Neural crest cell (in vitro differentiated cells): ENCODE data around the gene STK11. TPM values are rescaled to one million over a fixed set of nuclear protein-coding genes. Genes with fewer than 3 reads are reported as not detected.

Experiments
- DNase-seq: peaks from one replicate; pipeline ENCODE4 v3.0.0; 2021; ENCODE audit warnings: low read depth, mixed read lengths, low spot score
- H3K27ac Mint-ChIP-seq: one replicate; pipeline ENCODE4 v1.8.0; 2021; ENCODE audit warnings: mild to moderate bottlenecking, mixed read lengths; ENCODE audit not compliant: unreplicated experiment
- H3K27me3 Mint-ChIP-seq: 2 replicates; pipeline ENCODE4 v1.8.0; 2021; ENCODE audit warnings: low read depth, mild to moderate bottlenecking, mixed read lengths
- H3K36me3 Mint-ChIP-seq: 2 replicates; pipeline ENCODE4 v1.8.0; 2021; ENCODE audit warnings: low read depth, mild to moderate bottlenecking, mixed read lengths
- H3K4me1 Mint-ChIP-seq: 2 replicates; pipeline ENCODE4 v1.8.0; 2021; ENCODE audit warnings: mixed read lengths
- H3K4me3 Mint-ChIP-seq: one replicate; pipeline ENCODE4 v1.8.0; 2021; ENCODE audit warnings: mild to moderate bottlenecking, mixed read lengths
- H3K9me3 Mint-ChIP-seq: 2 replicates; pipeline ENCODE4 v1.8.0; 2021; ENCODE audit warnings: mixed read lengths
- total RNA-seq: library from RNA; stranded (reverse); gene quantifications from 2 replicates; pipeline ENCODE4 v1.2.1, GENCODE V29; 2021
- TF ChIP-seq, protein P1 (sequence below): fragments of 200-600 bp; sonication (generic); conservative IDR thresholded peaks from 2 replicates; pipeline ENCODE4 v1.5.0; 2021; ENCODE audit warnings: antibody characterized with exemption, mild to moderate bottlenecking

The STK11 gene
- total RNA-seq, 1 donor from 2014 or later: 60.2 TPM

DNA sequence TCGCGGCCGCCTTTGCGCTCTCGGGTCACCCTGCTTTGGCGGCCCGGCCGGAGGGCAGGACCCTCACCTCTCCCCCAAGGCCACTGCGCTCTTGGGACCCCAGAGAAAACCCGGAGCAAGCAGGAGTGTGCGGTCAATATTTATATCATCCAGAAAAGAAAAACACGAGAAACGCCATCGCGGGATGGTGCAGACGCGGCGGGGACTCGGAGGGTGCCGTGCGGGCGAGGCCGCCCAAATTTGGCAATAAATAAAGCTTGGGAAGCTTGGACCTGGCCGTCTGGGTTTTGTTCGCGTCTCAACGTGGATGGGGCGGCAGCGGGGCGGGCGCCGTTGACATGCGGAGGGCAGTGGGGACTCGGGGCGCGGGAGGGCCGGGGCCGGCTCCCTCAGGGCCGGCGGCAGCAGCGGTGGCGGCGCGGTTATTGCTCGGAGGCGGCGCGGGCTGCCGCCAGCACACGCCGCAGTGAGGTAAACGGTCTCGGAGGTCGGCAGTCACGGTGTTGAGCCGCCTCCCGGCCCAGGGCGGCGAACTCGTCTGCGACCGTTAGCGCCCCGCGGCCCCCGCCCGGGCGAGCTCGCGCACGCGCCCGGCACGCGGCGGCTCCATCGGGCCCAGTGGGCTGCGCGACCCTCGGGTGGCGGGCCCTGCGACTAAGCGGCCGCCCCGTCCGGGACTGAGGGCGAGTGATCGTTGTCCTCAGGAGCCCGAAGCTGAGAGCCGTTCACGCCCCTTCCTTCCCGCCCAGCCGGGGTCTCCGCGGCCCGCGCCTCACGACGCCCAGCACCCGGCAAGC is 22.8 kb downstream of the STK11 start:
- H3K27ac Mint-ChIP-seq: no peak overlapping the region
- DNase-seq: no peak
- H3K36me3 Mint-ChIP-seq: no peaks in the 10 kb centered on the region
- H3K27me3 Mint-ChIP-seq: no peaks in the 10 kb centered on the region
- H3K4me1 Mint-ChIP-seq: peaks cover 4% of the 10 kb centered on the region
- H3K9me3 Mint-ChIP-seq: no peaks in the 10 kb centered on the region
- H3K4me3 Mint-ChIP-seq: no peak overlapping the region
- TF ChIP-seq, protein P1, sequence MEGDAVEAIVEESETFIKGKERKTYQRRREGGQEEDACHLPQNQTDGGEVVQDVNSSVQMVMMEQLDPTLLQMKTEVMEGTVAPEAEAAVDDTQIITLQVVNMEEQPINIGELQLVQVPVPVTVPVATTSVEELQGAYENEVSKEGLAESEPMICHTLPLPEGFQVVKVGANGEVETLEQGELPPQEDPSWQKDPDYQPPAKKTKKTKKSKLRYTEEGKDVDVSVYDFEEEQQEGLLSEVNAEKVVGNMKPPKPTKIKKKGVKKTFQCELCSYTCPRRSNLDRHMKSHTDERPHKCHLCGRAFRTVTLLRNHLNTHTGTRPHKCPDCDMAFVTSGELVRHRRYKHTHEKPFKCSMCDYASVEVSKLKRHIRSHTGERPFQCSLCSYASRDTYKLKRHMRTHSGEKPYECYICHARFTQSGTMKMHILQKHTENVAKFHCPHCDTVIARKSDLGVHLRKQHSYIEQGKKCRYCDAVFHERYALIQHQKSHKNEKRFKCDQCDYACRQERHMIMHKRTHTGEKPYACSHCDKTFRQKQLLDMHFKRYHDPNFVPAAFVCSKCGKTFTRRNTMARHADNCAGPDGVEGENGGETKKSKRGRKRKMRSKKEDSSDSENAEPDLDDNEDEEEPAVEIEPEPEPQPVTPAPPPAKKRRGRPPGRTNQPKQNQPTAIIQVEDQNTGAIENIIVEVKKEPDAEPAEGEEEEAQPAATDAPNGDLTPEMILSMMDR: no peak

DNA sequence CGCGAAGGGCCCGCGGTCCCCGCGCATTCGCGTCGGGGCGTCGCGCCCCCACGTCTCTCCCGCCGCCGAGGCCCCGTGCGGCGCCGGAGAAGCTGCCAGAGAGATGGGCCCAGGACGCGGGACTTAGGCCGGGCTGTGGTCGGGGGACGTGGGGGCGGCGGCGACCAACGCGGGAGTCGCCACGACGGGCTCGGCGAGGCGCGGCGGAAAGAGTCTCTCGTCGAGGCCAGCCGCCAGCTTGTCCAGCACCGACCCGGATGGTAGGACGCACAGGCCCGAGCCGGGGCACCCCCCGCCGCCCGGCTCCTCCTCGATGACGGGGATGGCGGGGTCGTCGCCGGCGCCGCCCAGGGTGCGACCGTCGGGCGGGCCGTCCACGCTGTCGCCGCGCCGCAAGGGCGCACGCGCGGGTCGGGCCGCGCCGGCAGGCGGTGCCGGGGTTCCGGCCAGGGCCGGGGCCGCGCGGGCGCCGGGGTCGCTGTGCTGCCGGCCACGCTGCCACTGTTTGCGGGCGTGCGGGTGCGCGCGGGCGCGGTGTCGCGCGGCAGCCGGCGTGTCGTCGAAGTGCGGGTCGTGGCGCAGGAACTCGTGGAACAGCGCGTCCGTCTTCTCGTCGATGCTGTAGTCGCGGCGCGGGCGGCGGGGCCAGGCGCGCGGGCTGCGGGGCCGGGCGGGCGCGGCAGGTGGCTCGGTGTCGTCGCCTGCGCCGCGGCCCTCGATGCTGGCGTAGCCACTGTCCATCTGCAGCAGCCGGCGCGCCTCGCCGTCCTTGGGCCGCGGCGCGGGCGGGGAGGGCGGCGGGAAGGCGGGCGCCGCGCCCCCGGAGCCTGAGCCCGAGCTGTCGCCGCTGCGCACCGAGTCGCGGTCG is 23.7 kb downstream of the STK11 start:
- no peak overlapping the region for H3K27ac Mint-ChIP-seq
- H3K27me3 Mint-ChIP-seq: no peaks in the 10 kb centered on the region
- no peaks in the 10 kb centered on the region for H3K36me3 Mint-ChIP-seq
- peaks cover 4% of the 10 kb centered on the region for H3K4me1 Mint-ChIP-seq
- no peak overlapping the region for H3K4me3 Mint-ChIP-seq
- H3K9me3 Mint-ChIP-seq: no peaks in the 10 kb centered on the region
- TF ChIP-seq, protein P1: no peak
- DNase-seq: no peak

DNA sequence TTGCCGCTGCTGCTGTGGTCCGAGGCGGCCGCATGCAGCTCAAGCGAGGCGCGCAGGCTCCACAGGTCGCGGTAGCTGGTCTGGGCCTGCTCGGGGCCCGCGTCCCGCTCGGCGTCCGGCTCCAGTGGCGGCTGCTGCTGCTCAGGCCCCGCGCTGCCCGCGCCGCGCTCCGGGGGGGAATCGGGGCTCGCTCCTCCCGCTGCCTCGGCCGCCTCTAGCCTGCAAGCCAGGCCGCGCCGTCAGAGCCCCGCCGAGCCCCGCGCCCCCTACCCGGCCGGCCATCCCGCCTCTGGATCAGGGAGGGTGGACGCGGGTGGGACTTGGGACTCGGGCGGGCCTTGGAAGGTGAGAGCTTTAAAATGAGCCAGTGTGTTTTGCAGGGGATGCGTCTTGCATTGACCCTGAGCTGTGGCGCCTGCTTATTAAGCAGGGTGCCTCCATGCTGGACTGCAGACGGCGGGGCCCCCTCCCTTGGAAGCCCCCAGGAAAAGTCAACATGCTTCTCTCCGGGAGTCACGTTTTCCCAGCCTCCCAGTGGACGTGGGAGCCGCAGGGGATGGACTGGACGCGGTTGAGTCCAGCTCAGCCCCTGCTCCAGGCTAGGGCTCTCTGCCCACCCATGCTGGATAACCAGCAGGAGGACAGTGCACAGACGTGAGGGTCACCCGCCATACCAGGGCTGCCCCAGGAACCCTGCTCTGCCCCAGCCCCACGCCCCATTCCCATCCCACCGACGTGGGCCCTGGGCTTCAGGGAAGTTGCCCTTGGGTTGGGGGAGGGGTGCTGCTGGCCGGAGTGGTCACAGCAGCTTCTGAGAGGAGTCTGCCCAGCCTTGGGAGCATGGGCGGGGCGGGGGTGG is 24.6 kb downstream of the STK11 start:
- Mint-ChIP-seq H3K4me1 (peaks cover 4% of the 10 kb centered on the region), H3K27ac (no peak overlapping the region), H3K27me3 (no peaks in the 10 kb centered on the region), H3K9me3 (no peaks in the 10 kb centered on the region), H3K36me3 (no peaks in the 10 kb centered on the region), H3K4me3 (no peak overlapping the region)
- DNase-seq: no peak
- TF ChIP-seq, protein P1: no peak

DNA sequence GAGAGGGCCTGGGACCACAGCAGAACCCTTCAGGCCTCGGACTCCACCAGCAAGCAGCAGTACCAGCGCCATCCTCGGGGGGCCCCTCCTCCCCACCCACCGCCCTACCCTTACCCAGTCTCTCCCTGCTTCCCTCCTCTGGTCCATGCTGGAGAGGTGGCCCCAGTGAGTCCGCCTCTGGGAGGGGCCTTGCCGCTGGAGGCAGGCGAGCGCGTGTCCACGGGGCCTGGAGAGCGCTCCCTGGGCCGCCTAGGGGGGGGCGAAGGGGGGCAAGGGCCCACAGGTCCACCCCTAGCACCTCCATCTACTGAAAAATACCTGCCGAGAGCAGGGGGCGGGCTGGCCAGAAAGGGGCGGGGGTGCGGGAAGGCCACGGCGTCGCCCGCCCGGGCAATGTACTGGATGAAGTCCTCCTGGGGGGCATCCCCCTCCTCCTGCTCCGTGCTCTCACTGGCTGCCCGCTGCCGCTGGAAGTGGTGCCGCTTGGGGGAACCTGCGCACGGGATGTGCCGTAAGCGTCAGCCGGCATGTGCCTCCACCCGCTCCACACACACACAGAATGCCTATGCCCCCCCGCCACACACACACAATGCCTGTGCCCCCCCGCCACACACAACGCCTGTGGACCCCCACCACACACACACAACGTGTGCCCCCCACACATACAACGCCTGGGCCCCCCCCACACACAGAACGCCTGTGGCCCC is 25.4 kb downstream of the STK11 start:
- TF ChIP-seq, protein P1: no peak
- Mint-ChIP-seq H3K9me3 (no peaks in the 10 kb centered on the region), H3K4me3 (no peak overlapping the region), H3K27me3 (no peaks in the 10 kb centered on the region), H3K36me3 (no peaks in the 10 kb centered on the region), H3K27ac (no peak overlapping the region), H3K4me1 (peaks cover 4% of the 10 kb centered on the region)
- DNase-seq: no peak
